NCI-H2107 treated with DMSO at 0.1 percent for 48 hours (cell line): ENCODE measurements around the gene MDK.
A peak's percentile ranks its signal among the peaks of the same experiment; 100 is the strongest.

Source experiments
- DNase-seq: peaks from one replicate; lab custom pipeline; 2025; ENCODE audit not compliant: unreplicated experiment; lab: John Stamatoyannopoulos, UW

MDK gene

DNA sequence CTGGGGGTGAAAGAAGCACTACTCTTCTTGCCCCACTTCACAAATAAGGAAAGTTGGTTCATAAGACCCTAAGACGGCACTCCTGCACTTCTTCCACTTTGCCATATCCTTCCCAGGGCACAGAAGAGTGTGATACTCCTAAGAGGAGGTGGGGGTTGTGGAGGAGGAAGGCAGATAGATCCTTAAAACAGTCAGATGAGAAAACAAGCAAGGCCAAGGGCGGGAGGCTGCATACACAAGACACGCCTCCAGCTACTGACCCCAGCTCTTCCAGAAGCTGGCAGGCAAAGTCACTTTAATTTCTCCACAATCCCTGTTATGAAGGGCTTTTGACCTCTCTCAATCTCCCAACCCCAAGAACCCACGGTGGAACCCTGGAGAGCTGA is 11.8 kb downstream of the MDK start:
- DNase-seq, result no peak

DNA sequence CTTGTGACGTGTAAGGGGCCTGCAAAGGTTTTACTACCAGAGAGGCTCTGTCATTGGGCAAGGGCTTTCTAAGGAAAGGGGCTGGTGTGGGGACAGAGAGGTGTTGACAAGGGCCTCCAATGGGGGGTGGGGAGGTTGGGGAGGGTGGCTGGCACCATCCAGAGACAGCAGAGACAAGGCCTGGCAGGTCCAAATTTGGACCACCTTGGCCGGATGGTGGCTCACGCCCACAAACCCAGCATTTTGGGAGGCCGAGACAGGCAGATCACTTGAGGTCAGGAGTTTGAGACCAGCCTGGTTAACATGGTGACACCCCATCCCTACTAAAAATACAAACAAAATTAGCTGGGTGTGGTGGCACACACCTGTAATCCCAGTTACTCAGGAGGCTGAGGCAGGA is 12.3 kb downstream of the MDK start:
- DNase-seq, result no peak

DNA sequence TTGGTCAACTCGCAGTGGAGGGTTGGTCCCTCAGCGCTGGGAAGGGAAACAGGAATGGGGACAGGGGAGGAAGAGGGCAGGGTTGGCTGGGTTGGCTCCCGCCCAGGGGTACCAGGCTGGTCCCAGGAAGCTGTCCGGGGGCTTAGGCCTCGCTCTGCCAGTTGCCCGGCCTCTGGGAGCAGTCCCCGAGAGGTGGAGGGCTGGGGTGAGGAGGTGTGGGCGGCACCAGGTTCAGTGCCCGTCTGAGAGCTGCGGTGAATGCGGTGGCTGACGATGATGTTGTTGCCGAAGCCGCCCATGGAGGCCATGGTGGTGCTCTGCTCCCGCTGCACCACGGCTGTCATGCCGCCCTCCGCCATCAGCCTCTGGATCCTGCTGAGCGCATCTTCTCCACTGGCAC is 16.1 kb downstream of the MDK start:
- no peak for DNase-seq

DNA sequence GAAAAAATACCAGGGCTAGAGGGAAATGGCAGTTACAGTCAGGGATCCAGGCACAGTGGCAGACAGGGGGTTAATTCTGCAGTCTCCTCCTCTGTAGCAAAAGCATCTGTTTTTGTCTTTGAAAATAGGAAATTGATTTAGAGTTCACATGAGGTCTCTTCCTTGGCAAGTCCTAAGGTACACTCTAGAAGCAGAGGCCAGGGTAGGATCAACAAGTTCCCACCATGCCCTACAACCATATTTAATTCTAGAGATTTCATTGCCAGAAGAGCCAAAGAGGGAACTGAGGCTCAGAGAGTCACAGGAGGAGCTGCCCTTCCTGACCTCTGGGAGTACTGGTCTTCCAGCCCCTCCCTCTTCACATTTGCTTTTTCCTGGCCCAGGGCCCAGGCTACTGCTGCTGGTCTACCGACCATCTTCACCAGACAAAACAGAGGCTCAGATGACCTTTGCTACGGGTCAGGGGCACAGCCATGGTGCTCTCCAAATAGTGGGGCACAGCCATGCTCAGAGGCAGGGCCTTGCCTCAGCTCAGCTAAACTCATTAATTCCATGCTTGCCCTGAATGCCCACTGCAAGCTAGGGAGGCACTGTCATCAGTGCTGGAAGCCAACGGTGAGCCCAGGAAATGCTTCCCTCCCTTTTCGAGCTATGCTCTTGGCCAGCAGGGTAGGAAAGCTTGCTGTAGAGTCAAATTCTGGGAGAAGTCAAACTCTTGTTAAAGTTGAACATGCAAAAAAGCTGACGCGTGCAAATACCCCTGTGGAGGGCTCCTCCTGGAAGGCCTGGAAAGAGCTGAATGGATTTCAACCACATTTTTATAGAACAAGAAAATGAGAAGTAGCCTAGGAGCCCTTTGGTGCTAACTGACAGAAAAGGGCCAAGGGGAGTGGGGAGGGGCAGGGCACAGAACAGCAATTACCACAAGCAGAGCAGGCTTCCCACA is 21.8 kb downstream of the MDK start:
- DNase-seq, result no peak

DNA sequence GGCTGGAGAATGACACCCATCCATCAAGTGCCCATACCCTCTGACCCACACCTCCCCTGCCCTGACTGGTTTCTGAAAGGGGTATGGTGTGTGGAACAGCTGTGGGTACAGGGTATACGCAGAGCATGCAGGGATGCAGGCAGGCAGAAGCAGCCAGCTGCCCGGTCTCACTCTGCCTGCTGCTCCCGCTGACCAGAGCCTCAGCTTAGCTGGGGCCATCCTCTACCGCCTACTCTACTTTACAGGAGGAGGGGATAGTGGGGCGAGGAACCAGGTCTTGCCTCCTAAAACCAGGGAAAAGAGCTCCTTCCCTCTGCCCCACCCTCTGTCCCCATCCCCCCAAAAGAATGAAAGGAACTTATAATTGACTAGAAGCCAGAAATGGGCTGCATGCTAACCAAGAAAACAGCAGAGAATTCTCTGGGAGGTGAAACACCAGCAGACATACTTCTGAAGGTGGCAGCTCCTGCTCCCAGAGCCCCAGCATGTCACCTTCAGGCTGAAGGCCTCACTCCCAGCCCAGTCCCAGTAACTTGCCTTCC is 23.1 kb downstream of the MDK start:
- no peak for DNase-seq

DNA sequence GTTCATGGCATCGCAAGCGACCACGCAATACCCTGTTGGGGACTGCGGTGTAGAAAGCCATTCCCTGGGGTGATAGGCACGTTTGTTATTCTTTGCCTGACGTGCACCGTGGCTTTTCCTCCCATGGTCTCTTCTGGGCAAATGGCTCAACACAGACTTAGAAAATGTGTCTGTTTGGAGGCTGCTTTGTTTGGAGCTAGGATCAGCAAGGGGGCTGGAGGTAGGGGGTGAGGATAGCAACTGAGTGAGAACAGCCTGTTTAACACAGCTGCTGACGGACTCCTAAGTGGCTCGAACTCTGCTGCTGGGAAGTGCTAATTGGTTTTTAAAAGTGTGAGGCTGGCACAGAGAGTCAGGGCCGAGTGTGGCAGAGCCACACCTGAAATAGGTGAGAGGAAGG is 26.2 kb downstream of the MDK start:
- DNase-seq, result peak; percentile 37

DNA sequence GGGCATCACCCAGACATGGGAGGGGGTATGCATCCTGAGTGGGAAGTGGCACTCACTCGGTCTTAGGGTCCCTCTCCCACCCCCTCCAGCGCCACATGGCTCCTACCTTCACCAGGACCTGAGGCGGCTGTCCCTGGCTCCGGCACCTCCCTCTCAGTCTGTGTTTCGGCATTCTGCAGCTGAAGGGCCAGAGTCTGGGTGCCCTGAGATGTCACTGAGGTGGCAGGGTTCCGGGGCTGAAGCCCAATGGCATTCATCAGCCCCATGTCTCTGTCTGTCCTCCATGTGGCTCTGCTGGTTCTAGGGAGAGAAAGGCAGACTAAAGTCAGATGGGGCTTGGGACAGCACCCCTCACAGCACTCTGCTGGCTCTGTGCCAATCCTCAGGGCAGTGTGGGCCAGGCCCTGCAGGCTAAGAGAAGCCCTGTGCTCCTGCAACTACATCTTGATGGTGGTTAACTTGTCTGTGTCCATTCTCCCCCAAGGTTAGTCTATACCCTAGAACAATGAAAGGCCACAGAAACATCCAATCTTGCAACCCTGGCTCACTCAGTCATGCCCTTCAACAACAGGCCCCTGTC is 27.0 kb downstream of the MDK start:
- no peak for DNase-seq

DNA sequence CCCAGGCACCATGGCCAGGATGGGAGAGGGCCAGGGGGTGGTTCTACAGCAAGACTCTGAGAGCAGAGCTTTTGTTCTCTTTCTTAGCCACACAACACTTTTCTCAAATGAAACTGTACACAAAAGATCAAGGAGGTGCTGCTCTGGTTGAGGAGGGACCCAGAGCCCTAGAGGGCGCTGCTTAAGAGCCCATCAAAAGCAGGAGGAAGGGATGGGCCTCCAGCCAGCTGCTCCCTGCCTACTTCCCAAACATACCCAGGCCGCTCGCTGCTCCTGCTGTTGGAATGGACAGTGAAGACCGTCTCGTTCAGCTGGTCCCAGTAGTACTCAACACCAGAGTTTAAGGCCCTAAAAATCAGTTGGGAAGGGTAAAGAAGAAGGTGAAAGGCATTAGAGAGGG is 28.6 kb downstream of the MDK start:
- DNase-seq, result no peak

DNA sequence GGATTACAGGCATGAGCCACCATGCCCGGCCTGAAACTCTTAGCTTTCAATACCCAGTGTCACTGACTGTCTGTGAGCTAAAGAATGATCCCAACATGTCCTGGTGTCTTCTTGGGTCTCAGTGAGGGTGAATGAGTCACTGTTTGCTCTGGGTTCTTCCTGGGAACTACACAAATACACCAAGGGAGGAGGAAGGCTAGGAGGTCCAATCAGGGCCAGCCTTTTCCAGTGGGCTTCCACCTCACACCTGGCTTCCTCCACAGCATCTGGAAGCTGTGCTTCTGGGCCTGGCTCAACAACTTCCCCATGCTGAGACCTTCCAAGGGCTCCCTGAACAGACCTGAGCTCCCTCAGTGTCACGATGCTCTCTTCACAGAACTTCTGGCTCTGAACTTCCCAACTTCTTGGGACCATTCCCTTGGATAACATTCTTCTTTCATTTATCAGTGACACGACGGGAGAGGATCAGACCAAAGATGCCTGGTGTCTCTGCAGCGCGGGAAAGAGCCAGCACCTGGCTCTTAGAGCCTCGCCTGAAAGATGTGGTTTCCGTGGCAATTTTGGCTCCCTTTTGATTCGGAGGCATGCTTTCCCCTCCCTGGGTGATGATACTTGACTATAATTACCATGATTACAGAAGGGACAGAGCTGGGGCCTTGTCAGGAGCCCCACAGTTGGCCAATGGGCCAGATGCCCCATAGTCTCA is 32.4 kb downstream of the MDK start:
- peak; percentile 95 for DNase-seq

DNA sequence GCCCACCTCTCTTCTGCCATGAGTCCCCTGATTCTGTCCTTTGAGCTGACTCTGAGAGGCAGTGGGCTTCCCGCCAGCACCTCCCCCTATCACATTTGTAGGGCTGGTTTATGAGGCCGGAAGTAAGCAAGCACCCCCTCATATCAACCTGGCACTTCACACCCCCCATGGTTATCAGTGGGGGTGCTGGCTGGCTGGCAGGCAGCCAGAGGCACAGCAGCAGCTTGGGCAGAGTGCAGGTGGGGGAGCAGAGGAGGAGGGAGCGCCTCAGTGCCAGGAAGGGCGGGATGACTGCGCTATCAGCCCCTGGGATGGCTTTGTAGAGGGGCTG is 33.0 kb downstream of the MDK start:
- DNase-seq, result peak; percentile 95

DNA sequence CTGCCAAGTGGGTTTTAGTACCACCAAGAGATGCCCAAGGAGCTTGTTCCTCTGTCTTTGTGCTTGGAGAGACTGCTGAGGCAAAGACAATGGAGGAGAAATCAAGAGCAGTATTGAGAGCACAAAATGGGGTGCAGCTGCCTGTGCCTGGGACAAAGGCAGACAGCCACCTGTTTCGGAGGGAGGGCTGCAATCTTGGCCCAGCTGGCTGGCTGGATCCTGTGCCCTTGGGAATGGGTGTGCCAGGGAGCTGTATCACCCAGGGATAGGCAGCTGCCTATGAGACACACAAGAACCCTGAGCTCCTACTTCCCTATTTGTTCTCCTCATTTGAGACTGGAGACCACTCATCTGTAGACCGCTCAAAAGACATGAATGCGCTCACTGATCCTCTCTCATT is 33.4 kb downstream of the MDK start:
- peak; percentile 86 for DNase-seq

DNA sequence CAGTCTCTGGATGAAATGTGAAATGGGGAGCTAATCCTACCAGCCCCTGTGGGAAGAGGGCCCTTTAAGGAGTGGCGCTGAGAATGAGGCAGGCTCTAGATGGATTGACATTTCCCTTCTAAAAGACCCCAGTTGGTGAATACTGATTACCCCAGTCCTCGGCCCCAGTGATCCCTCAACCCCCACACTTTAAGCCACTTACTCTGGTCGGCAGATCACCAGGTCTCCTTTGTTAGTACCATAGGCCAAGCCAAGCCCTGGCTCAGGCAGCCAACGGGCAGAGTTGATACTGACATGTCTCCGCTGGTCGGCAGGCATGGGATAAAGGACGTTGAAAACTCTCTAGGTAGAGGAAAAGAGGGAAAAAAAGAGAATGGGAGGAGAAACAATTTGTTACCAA is 36.2 kb downstream of the MDK start:
- no peak for DNase-seq

DNA sequence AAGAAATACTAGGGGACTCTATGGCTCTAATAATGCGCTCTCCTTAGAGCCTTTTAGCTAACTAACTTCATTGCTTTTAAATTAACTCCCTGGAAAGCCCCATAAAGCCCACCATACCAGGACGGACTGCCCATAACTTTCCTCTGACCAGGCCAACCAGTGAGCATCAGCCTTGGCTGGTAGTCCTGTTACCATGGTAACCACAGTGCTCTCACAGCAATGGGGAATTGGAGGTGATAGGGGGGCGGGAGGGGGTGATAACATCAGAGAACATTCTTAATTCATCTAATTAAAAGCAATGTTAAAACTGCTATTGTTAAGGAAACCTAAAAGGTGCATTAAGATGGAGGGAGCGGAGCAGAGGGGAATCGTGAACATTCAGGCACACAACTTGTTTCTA is 37.3 kb downstream of the MDK start:
- no peak for DNase-seq

DNA sequence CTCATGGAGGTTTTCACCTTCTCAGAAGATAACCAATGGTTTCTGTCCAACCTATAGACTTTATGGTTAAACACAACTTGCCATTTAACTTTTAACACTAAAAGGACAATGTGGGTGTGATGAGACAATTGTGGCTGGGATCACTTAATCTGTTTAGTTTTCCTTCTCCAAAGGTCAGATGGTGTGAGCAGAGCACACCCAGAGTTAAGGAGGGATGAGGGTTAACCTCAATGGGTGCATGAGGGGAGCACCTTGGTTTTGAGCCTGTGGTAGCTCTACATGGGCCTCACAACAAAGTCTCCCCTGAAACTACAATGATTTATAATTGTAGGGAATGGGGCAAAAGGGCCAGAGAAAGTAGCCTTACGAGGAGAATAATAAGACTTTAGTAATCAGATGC is 39.0 kb downstream of the MDK start:
- no peak for DNase-seq

DNA sequence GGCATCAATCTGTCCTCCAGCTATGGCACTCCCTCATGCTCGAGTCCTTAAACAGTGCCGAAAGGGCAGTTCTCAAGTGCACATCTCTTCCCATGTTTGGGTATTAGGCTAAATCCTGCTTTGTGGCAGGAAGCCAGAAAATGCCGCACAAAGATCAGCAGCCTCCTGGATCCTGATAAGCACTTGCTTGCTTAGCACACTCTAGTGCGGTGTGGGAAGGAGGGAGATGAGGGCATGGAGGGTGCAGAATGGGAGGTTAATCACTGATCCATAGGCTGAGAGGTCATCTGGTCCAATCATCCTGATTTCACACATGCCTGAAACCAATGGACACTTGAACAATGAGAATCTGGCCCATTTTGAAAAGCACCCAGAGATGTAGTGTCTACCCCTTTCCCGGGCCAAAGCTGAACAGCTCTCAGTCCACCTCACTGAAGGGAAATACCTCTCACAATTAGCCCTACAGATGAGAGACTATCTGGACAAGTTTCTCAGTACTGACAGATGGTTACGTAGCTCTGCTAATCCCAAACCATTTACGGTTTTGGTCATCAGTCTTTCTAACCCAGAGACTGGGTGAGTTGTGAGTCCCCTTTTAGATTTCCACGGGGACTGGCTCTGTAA is 39.9 kb downstream of the MDK start:
- no peak for DNase-seq

DNA sequence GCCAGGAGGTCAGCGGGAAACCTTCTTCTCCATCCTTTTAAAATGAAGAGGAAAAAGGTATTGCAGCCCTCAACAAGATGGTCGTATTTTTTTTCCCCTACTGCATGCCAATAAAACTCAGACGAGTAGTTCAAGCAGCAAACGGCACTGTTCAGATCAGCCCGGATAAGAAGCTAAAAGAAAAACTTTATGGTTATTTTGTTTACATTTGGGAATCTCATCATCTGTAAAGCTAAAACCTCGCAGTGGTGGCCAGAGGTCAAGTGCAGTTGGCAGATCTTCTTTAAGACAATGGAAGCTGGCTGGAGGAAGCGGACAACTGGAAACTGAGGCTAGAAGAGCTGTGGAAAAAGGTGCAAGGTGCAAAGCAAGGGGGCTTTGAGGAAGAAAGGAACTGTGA is 41.1 kb downstream of the MDK start:
- no peak for DNase-seq

DNA sequence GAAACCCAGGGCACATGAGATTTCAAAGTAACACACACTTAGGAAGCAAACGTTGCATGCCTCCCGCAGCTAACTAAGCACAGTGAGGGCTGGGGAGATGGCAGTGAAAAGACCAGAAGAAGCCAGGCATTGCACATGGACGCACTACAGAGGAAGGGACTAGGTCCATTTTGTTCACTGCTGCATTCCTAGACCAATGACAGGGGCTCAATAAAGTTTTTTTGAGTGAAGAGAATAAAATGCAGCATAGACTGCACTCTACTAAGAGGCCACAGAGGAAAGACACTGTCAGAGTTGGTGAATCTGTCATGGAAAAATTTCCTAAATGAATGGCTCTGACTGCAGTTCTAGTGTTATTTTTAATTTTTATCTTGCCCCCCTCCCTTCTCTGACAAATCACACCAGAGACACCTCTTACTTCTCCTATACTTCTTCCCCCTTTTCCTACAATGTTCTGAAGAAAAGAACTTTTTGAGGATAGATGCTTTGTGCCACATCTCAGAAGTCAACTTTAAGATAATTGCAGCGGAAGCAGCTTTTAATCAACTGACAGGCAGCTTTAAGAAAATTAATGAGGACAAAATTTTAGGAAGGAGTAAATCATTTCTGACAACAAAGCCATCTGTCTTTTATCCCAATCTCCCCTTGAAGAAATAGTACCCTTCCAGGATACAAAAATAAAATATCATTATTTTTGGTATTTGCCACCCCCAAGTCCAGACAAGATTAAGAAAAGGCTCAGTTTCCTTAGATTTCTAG is 44.9 kb downstream of the MDK start:
- DNase-seq, result no peak

DNA sequence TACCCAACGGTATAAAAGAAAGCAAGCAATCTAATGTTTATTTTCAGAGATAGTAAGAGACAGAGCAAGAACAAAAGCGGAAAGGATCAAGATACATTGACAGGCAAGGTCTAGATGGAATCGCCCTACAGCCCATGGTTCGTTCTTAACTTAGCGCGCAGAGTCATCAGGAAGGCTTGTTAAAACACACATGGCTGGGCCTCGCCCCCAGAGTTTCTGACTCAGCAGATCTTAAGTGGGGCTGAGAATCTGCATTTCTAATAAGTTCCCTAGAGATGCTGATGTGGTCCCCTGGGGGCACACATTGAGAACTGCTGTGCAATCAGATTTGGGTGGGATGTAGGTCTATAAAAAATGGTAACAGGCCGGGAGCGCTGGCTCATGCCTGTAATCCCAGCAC is 45.9 kb downstream of the MDK start:
- DNase-seq, result no peak

DNA sequence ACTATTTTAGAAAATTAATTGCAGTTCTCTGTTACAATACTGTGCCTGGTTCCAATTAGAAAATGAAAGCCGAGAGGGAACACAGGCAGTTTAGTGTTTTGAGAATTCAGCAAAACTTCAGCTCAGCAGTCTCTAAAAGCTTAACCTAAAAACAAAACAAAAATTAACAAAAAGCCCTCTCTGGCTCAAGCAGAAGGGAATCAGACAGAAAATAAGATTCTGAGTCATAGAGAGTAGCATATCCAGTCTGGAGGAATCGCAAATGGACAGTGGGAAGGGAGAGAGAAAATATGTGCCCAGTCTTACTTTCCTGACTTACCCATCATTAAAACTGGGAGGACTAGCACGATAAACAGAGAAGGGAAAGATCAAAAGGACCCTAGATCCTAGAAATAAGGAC is 48.2 kb downstream of the MDK start:
- no peak for DNase-seq

DNA sequence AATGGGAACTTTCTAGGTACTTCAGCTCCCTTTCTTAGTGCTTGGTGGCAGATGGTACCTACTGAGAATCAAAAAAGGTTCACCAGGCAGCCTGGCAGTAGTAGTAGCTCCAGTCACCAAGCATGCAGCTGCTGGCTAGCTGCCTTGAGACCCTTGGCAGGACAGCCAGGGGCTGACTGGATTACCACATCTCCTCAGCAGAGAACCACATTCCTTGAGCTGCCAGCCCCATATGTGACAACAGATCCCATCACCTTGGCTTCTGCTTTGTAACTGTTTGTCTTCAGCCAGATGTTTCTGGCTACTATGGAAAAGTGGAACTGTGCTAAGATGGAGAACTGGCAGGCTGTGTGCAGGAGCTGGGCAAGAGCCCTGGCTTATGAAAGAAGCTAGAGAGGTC is 49.7 kb downstream of the MDK start:
- DNase-seq, result no peak
